OCI-LY1 (cell line): ENCODE results near the gene DMAC2L.

Source experiments
- EZH2 ChIP-seq: fragments of 200-600 bp; sonication (generic), shearing (Covaris generic); IDR thresholded peaks from 2 replicates; pipeline ENCODE4 v1.8.0; 2017; ENCODE audit warnings: borderline replicate concordance, mixed run types, mild to moderate bottlenecking, antibody characterized with exemption, low read length, moderate library complexity, mixed read lengths
- TF ChIP-seq, protein P1 (sequence below): fragments of 200-600 bp; sonication (generic), shearing (Covaris generic); IDR thresholded peaks from 2 replicates; pipeline ENCODE4 v1.5.1; 2017; ENCODE audit warnings: mild to moderate bottlenecking, antibody characterized with exemption, low read length, moderate library complexity, mixed read lengths

DNA sequence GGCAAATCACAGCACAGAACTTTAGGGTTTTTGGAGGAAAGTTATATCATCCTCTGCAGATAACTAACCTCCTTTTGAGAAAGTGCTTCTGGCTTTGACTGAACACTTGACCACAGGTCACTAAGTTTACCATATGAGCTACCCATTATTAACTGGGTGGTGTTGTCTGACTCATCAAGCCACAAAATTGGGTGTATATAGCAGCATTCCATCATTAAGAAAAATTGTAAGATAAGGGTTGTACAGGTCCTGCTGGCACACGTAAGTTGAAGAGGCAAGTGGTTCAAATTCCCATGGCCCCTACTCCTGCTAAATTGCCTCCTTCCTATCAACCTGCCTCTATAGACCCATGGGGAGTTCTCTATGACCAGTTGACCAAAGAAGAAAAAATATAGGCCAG lies 39.6 kb upstream of the DMAC2L start:
- TF ChIP-seq, protein P1, sequence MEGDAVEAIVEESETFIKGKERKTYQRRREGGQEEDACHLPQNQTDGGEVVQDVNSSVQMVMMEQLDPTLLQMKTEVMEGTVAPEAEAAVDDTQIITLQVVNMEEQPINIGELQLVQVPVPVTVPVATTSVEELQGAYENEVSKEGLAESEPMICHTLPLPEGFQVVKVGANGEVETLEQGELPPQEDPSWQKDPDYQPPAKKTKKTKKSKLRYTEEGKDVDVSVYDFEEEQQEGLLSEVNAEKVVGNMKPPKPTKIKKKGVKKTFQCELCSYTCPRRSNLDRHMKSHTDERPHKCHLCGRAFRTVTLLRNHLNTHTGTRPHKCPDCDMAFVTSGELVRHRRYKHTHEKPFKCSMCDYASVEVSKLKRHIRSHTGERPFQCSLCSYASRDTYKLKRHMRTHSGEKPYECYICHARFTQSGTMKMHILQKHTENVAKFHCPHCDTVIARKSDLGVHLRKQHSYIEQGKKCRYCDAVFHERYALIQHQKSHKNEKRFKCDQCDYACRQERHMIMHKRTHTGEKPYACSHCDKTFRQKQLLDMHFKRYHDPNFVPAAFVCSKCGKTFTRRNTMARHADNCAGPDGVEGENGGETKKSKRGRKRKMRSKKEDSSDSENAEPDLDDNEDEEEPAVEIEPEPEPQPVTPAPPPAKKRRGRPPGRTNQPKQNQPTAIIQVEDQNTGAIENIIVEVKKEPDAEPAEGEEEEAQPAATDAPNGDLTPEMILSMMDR = no peak
- TF ChIP-seq EZH2 = no peak
